ENCODE results near the gene GFPT2.
"Not testable (repeated sequence)": the region's sequence is repeated elsewhere in the genome, so short reads cannot be mapped to it uniquely, and the experiment has no call there.

GFPT2 gene

DNA sequence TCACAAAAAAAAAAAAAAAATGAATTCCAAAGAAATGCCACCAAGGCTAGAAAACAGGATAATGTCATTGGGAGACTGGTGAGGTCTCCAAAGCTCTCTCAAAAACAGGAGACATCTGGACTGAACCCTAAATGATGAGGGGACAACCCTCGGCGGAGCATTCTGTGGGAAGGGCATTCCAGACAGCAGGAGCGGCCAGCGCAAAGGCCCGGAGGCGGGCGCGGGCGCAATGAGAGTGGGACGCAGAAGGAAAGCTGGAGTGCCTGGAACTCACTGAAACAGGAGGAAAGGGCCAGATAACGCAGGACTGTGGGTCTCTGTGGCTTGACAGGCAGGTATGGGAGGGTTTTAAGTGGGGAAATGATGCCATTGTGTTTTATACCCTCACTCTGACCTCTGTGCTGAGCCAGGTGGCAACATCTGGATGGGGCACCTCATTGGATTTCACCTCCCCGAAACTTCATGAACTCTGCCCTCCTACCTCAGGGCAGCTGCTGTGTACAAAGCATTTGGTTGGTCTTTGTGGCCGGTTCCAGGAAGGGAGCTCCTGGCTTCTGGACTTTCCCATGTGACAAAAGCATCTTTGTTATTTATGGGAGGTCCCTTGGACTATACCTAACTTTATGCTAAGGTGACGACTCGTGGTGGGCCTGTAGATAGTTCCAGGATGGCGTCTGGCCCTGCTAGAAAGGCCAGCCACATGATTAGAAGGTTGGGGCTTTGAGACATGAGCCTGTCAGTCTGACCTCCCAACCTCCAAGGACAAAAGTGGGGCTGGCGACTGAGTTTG is 49.7 kb downstream of the GFPT2 start:
- DNase-seq = no peak

DNA sequence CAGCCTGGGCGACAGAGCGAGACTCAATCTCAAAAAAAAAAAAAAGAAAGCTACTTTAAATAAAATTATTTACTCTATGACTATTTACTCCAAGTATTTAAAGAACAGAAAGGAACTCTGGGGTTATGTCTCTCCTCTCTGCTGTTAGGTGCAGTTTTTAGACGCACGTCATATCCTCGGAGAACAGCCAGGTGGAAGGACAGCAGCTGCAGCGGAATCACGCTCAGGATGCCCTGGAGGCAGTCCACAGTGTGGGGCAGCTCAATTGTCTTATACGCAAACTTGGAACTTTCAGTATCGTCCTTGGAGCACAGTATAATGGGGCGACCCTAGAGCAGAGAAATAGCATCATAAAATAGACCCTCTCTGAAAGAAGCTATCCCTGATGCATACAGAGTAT is 50.9 kb downstream of the GFPT2 start:
- no peak for DNase-seq

DNA sequence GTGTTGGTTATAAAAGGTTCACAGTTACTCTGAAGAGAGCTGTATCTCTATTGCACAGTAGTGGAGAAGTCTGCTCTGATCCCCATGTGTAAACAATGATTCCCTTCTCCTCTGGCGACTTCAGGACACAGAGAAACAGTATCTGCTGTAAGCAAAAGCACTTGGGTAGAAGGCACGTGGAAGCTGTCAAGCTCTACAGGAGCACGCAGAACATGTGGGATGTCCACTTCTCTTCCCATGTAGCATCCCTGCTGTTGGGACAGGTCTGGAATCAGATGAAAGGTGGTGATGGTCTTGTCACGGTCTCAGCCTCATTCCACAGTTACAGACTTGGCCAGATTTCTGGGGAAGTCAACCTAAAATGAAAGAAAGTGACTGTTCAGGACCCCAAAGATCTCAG is 51.9 kb downstream of the GFPT2 start:
- DNase-seq = no peak

DNA sequence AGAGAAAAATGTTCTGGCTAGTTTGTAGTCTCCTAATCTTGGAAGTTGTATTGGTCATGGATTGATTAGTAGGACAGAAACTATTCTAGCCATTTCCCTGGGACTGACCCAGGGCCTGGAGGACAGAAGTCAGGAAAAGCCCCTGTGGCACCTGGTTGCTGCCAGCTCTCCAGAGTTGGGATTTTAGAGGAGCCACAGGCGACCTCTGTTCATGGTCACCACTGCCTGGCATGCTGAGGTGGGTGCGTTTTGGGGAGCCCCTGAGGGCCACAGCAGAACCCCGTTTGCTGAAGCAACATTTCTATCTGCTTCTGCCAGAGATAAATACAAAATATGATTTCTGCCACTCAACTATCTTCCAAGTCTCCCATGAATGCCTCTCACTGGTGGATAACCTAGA is 53.6 kb downstream of the GFPT2 start:
- no peak for DNase-seq

DNA sequence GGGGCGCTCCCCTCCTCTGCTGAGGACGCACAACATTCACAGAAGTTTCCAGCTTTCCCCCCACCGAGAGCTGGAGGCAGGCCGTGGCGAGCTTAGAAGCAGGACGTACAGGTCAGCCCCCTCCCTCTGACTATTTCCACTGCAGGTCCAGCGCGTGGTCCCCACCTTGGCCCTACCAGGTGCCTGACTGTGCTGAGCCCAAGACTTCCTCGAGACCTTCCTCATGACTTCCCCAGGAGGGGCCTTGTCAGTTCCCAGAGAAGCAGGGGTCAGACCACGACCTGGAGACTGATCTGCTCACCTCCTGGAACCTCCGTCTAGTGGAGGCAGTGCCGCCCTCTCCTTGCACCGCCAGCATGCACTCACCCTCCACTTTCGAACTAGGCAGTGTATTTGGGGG is 54.1 kb downstream of the GFPT2 start:
- not testable (repeated sequence) for DNase-seq

DNA sequence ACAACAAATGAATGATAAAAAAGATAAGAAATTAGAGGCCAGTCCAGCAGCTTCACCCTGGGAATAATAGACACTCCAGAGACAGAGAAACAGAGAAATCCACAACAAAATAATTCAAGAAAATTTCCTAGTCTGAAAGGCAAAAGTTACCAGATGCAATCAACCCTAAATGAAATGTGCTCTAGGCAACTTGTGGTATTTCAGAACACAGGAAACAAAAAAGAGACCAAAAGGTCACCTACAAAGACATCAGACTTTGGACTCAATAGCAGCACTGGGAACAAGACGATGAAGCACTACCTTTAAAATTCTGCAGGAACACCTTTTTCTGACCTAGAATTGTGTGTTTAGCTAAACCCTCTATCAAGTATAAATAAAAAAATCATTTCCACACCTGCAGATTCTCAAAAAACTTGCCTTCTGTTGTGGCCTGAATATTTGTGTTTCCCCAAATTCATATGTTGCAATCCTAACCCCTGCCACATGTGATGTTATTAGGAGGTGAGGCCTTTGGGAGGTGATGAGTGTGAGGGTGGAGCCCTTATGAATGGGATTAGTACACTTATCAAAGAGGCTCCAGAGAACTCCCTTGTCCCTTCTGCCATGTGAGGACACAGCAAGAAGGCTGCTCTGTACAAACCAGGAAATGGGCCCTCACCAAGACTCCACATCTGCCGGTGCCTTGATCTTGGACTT is 55.4 kb downstream of the GFPT2 start:
- DNase-seq = no peak

DNA sequence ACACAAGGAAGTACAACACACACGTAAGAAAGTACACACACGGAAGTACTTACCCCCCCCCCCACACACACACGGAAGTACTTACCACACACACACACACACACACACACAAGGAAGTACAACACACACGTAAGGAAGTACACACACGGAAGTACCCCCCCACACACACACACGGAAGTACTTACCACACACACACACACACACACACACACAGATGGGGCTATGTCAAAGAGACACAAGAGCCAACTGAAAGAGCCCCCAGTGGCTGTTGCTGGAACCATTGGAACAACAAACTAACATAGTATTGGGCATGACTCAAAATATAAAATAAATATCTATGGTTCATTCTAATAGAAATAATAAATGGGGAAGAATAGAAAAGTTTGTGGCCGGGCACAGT is 56.4 kb downstream of the GFPT2 start:
- DNase-seq = no peak

DNA sequence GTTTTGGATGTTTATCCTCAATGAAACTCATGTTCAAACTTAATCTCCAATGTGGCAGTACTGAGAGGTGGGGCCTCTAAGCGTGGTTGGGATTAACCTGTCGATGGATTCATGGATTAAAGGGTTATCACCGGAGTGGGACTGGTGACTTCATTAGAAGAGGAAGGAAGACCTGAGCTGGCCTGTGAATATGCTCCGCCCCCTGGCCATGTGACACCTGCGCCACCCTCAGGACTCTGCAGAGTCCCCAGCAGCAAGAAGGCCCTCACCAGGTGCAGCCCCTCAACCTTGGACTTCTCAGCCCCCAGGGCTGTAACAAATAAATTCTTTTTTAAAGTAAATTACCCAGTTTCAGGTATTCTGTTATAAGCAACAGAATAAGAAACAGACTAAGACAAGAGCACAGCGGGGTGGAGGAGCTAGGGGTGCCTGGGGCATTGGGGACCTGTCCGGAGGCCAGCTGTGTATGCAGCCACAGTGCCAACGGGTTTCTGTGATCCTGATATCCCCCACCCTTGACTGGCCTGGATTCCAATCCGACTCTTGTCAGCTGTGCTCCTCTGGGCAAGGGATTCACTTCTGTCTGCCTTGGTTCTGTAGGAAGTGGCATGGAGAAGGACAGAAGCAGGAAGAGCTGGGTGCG is 58.1 kb downstream of the GFPT2 start:
- no peak for DNase-seq

DNA sequence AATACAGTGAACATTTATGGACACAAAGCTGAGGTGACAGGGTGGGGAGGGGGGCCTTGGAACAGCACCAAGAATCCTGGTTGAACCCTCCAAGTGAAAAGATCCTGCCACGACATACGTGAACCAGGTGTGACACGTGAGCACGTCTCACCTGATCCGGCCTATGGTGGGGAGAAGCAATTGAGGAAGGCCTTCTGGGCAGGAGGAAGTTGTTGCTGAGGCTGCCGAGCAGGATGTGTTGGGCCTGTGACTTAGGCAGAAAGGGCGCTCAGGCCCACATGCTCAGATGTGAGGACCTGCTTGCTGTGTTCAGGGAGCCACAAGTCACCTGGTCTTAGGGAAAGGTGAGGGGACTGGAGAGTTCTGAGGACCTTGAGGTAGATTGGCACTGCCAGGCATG is 58.7 kb downstream of the GFPT2 start:
- DNase-seq = no peak

DNA sequence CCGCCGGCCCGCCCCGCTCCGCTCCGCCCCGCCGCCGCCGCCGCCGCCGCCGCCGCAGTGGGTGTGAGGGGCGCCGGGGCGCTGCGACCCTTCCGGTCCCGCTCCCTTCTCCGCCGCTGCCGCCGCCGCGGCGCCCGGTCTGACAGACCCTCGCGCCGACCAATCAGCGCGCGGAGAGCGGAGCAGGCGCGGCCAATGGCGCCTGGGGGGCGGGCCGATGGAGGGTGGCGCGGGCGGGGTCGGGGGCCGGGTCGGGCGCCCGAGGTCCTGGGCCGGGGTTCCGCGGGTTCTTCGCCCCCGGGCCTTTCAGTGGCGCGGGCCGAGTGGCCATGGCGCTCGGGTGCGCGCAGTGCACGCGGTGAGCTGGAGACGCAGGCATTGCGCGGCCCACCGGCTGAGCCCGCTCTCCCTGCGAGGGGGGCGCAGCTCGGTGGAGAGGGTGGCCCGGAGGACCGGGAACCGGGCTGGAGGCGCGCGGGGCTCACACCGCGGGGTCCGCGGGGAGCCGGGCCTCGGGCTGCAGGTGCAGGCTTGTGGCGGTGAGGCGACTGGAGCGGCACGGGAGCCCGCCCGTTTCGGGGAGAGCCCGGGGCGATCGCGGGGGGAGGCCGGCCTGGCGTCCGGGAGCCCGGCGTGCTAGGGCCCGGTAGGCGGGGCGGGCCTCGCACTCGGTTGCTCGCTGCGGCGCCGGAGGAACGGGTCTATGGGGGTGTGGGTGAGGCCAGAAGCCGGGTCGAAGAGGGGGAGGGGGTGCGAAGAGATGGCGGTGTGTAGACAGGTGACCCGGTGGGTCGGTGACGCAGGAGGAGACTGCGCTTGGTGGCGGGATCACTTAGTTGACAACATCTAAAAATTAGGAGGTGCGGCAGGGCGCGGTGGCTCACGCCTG is 60.9 kb downstream of the GFPT2 start, which contains the start of gene MAPK9:
MAPK9 (minus strand) TSS at position 141 of the 889 bp plus-strand sequence. CDS start 11,522 bp downstream, outside the sequence.
- peak; percentile 82 for DNase-seq

DNA sequence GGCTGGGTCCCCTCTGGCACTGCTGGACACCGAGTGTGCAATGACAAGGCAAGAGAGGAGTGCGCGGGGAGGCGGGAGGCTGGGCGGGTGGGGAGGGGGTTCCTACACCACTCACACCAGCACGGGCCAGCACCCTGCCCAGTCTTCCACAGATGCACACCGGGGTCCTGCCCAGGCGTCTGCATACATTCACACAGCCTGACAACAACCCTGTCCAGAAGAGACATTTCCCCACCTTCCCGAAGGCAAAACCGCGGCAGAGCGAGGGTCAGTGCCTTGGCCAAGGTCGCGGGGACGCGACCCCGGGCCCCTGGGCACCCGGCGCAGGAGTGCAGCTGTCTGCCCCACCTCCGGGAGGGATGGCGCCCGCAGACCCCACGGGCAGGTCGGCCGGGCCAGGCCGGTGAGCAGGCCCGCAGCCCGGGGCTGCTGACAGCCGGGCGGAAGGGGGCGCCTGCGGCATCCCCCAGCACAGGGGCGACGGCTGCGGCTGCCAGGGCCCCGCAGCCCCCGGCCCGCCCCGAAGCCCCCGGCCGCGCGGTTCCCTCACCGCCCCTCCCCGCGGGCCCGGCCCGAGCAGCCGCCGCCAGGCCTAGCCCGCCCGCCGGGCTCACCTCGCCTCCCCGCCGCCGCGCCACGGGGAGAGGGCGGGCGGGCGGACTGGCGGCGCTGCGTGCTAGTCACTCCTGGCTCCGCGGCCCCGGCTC is 61.7 kb downstream of the GFPT2 start:
- DNase-seq = no peak

DNA sequence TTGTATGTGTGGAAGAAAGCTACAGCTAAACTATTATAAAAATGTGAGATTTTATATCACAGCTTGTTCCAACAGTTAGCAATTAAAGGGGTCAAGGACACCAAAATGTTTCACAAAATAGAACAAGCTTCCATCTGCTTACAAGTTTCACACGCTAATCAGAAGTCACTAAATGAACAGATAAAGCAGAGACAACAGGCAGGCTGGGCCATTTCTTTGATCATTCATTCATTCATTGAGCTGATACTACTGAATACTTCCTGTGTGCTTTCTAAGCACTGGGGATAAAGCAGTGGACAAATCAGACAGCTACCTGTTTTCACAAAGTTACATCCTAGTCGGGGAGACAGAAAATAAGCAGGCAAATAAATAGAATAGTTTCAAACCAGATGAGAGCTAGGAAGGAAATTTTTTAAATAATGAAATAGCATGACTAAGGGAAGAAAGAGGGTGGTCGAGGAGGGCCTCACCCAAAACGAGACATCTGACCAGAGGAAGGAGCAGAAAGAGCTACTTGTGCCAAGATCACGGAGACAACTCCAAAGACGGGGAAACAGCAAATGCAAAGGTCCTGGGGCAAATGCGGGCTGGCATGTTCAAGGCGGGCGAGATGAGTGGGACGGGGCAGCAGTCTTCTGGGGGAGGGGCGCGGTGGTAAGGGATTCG is 62.4 kb downstream of the GFPT2 start:
- DNase-seq = no peak

DNA sequence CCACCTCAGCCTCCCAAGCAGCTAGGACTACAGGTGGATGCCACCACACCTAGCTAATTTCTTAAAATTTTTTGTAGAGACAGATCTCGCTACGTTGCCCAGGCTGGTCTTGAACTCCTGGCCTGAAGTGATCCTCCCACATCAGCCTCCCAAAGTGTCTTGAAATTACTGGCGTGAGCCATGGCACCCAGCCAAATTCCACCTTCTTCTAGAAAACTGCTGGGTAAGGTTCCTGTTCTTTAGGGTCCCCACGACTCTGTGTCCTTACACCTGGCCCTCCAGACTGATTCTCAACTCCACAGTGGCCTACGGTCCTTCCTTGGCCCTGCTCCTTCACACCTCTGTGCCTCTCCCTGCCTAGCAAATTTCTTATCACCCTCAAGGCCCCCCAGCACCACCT is 63.2 kb downstream of the GFPT2 start:
- no peak for DNase-seq

DNA sequence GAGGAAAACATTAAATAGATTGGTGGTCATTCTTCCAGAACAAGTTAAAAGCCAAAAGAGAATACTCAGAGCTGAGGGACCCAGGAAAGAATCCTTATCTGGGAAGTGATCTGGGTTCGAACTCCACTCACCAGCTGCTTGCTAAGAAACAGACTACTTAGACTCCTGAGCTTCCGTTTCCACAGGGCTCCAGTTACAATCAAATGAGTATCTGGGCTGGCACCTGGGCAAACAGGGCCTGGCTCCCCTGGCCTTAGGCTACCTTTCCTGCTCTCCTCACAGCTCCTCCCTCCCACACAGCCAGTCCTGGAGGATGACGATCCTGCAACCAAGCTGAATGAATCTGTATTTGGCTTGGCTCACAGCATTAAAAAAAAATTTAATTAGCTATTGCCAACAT is 63.7 kb downstream of the GFPT2 start:
- DNase-seq = peak; percentile 44

DNA sequence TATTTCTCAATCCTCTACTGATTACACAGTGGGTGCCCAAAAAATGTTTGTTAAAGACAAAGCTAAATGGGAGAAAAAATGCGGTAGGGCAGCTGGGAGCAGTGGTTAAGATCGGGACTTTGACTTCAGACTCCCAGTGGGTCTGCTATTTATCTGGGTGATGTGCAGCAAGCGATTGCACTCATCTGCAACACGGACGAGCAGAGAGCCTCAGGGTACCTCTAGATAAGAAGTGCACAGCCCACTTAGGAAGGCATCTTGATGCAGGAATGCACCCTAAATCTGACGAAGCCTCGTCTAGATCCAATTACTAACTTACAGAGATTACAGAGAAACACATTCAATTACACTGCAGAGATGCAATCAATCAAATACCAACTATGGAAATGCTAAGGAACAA is 65.3 kb downstream of the GFPT2 start:
- DNase-seq = no peak

DNA sequence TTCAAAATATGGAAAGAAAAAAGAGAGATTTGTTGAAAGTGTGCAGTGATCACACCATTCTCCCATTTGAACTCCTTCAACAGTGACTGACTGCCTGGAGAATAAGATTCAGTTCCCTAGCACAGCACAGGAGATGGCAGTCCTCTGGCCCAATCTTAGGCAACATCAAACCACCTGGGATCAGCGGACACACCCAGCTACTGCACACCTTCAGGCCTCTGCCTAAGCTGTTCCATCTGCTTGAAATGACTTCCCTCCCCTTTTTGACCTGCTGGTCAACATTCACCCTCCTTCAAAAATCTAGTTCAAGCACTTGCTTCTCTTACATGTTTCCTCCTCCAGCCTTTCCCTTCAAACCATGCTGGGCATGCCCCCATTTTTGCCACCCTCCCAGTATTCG is 65.7 kb downstream of the GFPT2 start:
- no peak for DNase-seq

DNA sequence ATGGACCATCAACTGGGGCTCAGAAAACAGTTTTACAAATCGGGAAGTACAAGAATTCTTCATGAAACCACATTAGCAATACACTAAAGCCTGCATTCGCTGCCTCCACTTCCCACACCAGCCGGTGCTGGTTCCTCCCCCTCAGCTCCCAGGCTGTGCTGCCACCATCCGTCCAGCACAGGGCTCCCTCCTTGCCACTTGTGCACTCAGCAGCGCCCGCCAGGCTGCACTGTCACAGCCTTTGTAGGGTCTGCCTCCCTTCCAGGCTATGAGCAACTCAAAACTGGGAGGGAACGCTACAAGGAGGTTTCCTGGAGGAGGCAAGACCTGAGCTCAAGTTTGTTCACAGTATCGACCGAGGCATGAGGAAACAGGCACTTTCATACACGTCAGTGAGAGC is 69.0 kb downstream of the GFPT2 start:
- DNase-seq = no peak

DNA sequence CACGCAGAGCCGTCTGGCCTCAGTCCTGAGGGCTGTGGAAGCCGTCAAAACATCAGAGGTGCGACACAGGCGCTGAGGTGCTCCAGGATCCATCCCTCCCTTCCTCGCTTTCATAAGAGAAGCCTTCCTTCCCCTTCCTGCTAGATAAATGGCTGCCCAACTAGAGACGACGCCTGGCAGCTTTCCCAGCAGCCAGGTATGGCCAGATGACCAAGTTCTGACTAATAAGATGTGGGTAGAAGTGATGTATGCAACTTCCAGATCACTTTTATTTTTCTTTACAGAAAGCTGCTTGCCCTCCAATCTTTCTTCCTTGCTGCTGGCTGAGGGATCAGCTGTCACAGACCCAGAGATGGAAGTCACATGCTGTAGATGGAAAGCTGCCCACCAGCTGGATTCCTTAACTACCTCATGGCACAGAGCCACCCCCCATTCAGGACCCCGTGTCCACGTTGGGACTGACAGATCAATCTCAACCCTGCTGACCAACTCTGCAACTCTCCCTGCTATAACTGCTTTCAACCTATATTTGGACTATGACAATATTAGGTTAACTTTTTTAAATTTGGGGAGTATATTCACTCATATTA is 70.0 kb downstream of the GFPT2 start:
- no peak for DNase-seq

DNA sequence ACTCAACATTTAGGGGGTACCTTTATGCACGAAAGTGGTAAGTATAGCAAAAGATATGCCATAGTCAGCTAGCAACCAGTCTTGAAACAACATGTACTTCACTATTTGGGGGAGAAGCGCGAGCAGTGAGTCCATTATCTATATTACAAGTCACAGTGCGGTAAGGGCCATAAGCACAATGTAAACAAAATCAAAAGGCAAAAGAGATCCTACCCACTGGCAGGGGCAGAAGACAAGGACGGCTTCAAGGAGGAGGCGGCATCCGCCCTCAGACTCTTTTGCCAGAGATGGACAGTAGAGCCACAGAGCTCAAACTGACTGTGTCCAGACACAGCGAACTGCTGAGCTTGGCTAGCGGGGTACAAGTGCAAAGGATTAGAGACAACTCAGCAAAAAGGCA is 70.9 kb downstream of the GFPT2 start:
- DNase-seq = no peak

DNA sequence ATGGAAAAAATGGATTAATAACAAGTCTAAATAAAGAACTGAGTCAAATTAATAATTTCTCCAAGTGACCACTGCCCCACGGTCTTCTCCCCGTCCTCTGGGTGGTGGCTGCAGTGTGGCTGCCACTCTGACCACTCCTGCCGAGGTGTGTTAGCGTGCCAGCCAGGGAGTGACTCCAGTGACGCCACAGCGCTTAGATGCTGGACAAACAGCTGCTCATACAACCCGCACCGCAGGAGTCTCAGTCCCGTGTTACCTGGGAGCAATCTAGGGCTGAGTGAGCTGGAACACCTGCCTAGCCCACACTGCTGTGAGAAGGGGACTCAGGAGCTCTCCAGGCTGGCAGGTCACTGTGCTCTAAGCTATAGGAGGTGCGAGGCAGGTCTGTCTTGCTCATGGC is 71.4 kb downstream of the GFPT2 start:
- DNase-seq = peak; percentile 85

DNA sequence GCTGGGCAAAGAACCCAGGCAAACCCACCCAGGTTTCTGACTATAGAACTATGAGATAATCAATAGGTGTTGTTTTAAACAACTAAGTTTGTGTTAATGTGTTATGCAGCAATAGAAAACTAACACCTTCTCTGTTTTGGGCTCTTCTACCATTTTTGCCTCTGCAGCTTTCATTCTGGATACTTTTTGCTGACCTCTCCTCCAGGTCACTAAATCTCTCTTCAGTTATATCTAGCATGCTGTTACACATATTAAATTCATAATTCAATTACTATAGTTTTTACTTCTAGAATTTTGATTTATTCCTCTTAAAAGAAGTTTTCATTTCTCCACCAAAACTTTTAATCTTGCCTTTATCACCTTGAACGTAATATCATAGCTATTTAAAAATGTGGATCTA is 78.4 kb downstream of the GFPT2 start:
- DNase-seq = no peak

Measured in NCI-H774 (cell line).